WTC11 (cell line): ENCODE data around the gene DSG2. TPM values are rescaled to one million over a fixed set of nuclear protein-coding genes. Genes with fewer than 3 reads are reported as not detected.
"Not testable (repeated sequence)": the region's sequence is repeated elsewhere in the genome, so short reads cannot be mapped to it uniquely, and the experiment has no call there.

ENCODE experiments used
- ATAC-seq: fragments of 200-7000 bp; cut with Tn5 transposase; 2 replicates; pipeline ENCODE4 v1.10.0; 2021; ENCODE audit warnings: mild to moderate bottlenecking, moderate library complexity
- CTCF ChIA-PET: fragments of 300-600 bp; sonication (Branson Sonifier 250); formaldehyde crosslinking; loops from one replicate; lab custom pipeline; 2021; ENCODE audit warnings: antibody characterized with exemption; lab: Charles Lee
- POLR2A ChIA-PET: fragments of 350-600 bp; sonication (Branson Sonifier 250); formaldehyde crosslinking; loops from one replicate; lab custom pipeline; 2021; ENCODE audit warnings: antibody characterized with exemption; lab: Charles Lee
- DNase-seq: peaks from one replicate; pipeline ENCODE4 v3.0.0; 2021; ENCODE audit warnings: low spot score
- H3K27ac Mint-ChIP-seq: 2 replicates; pipeline ENCODE4 v1.8.0; 2021; ENCODE audit warnings: mixed read lengths
- H3K27me3 Mint-ChIP-seq: 2 replicates; pipeline ENCODE4 v1.8.0; 2021; ENCODE audit warnings: low read depth, mild to moderate bottlenecking, moderate library complexity, mixed read lengths
- H3K36me3 Mint-ChIP-seq: 2 replicates; pipeline ENCODE4 v1.8.0; 2021; ENCODE audit warnings: mixed read lengths
- H3K4me1 Mint-ChIP-seq: 2 replicates; pipeline ENCODE4 v1.8.0; 2022; ENCODE audit warnings: mixed read lengths
- H3K4me3 Mint-ChIP-seq: 2 replicates; pipeline ENCODE4 v1.8.0; 2021; ENCODE audit warnings: mild to moderate bottlenecking, moderate library complexity, mixed read lengths
- H3K9me3 Mint-ChIP-seq: 2 replicates; pipeline ENCODE4 v1.8.0; 2021; ENCODE audit warnings: mixed read lengths
- CREB1 ChIP-seq: sonication (generic); formaldehyde crosslinking; IDR thresholded peaks from 2 replicates; pipeline ENCODE4 v1.8.0; 2023; ENCODE audit warnings: mild to moderate bottlenecking, missing genetic modification reagents
- EMX1 ChIP-seq: fragments of 250-450 bp; sonication (Bioruptor Pico); IDR thresholded peaks from 2 replicates; pipeline ENCODE4 v1.8.0; 2021; ENCODE audit warnings: mild to moderate bottlenecking
- ESRRA ChIP-seq: sonication (generic); formaldehyde crosslinking; IDR thresholded peaks from 2 replicates; pipeline ENCODE4 v1.8.1; 2022; ENCODE audit warnings: mild to moderate bottlenecking, missing genetic modification reagents, borderline replicate concordance
- GABPB1 ChIP-seq: sonication (generic); formaldehyde crosslinking; IDR thresholded peaks from 2 replicates; pipeline ENCODE4 v1.8.1; 2023; ENCODE audit warnings: mild to moderate bottlenecking, missing genetic modification reagents
- GRHL2 ChIP-seq: fragments of 250-450 bp; sonication (Bioruptor Pico); IDR thresholded peaks from 2 replicates; pipeline ENCODE4 v1.8.0; 2022; ENCODE audit warnings: mild to moderate bottlenecking, moderate library complexity; ENCODE audit not compliant: insufficient replicate concordance, severe bottlenecking
- KAT7 ChIP-seq: sonication (generic); formaldehyde crosslinking; IDR thresholded peaks from 2 replicates; pipeline ENCODE4 v1.8.1; 2023; ENCODE audit warnings: missing genetic modification reagents, mild to moderate bottlenecking, borderline replicate concordance
- MXD4 ChIP-seq: fragments of 250-450 bp; sonication (Bioruptor Pico); IDR thresholded peaks from 2 replicates; pipeline ENCODE4 v1.8.0; 2021; ENCODE audit warnings: mild to moderate bottlenecking, moderate library complexity, borderline replicate concordance
- SP1 ChIP-seq: sonication (generic); formaldehyde crosslinking; conservative IDR thresholded peaks from 2 replicates; pipeline ENCODE4 v1.8.1; 2022; ENCODE audit warnings: missing genetic modification reagents
- TEAD4 ChIP-seq: sonication (generic); formaldehyde crosslinking; IDR thresholded peaks from 2 replicates; pipeline ENCODE4 v1.8.0; 2022; ENCODE audit warnings: mild to moderate bottlenecking, missing genetic modification reagents
- ZNF121 ChIP-seq: sonication (generic); formaldehyde crosslinking; IDR thresholded peaks from 2 replicates; pipeline ENCODE4 v1.8.0; 2023; ENCODE audit warnings: missing genetic modification reagents
- total RNA-seq: library from RNA; stranded (reverse); gene quantifications from 3 replicates; pipeline ENCODE4 v1.2.3, GENCODE V29; 2021
- TF ChIP-seq, protein P1 (sequence below): sonication (generic); formaldehyde crosslinking; IDR thresholded peaks from 2 replicates; pipeline ENCODE4 v1.8.1; 2022; ENCODE audit warnings: low read depth, missing genetic modification reagents, borderline replicate concordance
- TF ChIP-seq, protein P2 (sequence below): fragments of 250-450 bp; sonication (Bioruptor Pico); IDR thresholded peaks from 2 replicates; pipeline ENCODE4 v1.9.0; 2021; ENCODE audit warnings: mild to moderate bottlenecking
- TF ChIP-seq, protein P3 (sequence below): sonication (generic); formaldehyde crosslinking; IDR thresholded peaks from 2 replicates; pipeline ENCODE4 v1.8.0; 2022; ENCODE audit warnings: mild to moderate bottlenecking, missing genetic modification reagents
- TF ChIP-seq, protein P4 (sequence below): sonication (generic); formaldehyde crosslinking; IDR thresholded peaks from 2 replicates; pipeline ENCODE4 v1.8.0; 2022; ENCODE audit warnings: mild to moderate bottlenecking, missing genetic modification reagents
- TF ChIP-seq, protein P5 (sequence below): sonication (generic); formaldehyde crosslinking; IDR thresholded peaks from 2 replicates; pipeline ENCODE4 v1.8.0; 2023; ENCODE audit warnings: missing genetic modification reagents, mild to moderate bottlenecking, borderline replicate concordance

Gene DSG2
- total RNA-seq, 1 experiment from 2014 or later, result 113 TPM

DNA sequence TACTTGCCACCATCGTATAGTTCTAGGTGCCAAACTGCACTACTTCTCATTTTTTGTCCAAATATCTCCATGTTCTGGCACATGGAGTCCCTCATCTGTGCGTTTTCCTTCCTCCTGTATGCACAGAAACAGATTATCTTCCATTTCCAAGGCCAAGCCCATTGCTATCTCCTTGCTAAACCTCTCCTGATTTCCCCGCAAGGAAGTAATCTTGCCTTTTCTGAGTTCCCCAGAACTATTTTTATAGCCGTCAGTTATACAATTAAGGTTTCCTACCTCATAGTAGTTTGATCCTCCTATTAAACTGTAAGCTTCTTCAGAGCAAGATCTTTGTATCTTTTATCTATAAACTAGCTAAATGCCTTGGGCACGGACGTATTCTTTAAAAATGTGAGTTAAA, 7.2 kb downstream of the DSG2 start:
- TF ChIP-seq, protein P1, sequence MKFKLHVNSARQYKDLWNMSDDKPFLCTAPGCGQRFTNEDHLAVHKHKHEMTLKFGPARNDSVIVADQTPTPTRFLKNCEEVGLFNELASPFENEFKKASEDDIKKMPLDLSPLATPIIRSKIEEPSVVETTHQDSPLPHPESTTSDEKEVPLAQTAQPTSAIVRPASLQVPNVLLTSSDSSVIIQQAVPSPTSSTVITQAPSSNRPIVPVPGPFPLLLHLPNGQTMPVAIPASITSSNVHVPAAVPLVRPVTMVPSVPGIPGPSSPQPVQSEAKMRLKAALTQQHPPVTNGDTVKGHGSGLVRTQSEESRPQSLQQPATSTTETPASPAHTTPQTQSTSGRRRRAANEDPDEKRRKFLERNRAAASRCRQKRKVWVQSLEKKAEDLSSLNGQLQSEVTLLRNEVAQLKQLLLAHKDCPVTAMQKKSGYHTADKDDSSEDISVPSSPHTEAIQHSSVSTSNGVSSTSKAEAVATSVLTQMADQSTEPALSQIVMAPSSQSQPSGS (CRISPR knock-in tag), result no peak
- no peak for TF ChIP-seq MXD4 (CRISPR knock-in tag)
- TF ChIP-seq, protein P2, sequence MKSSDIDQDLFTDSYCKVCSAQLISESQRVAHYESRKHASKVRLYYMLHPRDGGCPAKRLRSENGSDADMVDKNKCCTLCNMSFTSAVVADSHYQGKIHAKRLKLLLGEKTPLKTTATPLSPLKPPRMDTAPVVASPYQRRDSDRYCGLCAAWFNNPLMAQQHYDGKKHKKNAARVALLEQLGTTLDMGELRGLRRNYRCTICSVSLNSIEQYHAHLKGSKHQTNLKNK (CRISPR knock-in tag), result no peak
- H3K4me1 Mint-ChIP-seq, result peaks cover 14% of the 10 kb centered on the region
- ChIA-PET POLR2A (no interaction called here), CTCF (interaction anchor here (2.3 kb wide), 1 partner anchor 81 kb away, joined by 11 read pairs; no protein-coding TSS in a partner anchor)
- no peak for DNase-seq
- no peak overlapping the region for H3K4me3 Mint-ChIP-seq
- no peak overlapping the region for H3K27ac Mint-ChIP-seq
- peaks cover 10% of the 10 kb centered on the region for H3K9me3 Mint-ChIP-seq
- peaks cover 16% of the 10 kb centered on the region for H3K36me3 Mint-ChIP-seq
- ATAC-seq, result no peak
- no peaks in the 10 kb centered on the region for H3K27me3 Mint-ChIP-seq

DNA sequence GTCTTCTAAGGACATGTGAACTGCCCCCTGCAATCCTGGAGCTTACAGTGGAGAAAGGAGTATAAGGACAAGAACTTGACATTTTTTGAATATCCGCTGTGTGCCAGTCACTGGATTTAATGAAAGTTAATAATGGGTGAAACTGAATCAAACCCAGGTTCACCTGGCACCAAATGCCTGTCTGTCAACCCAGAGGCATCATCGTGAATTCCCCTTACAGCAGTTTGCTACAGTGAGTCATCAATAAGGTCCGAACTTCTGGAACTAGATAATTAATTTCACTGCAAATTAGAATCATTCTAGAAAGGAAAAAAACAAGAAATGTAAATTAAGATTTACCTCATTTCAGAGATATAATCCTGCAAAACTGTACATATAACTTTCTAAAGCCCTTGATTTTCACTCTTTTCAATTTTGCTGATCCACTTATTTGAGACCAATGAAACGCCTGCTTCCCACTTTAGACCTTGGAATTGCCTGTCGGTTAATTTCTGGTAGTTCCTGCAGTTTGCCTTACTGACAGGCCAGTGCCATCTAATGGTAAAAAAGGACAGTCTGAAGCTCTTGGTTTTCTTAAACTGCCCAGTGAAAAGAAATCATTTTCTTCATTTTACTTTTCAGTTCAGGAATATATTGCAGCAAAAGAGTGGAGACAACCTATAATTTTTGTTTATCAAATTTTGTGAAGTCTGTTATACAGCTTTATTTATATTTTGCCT, 8.2 kb downstream of the DSG2 start:
- TF ChIP-seq EMX1 (no peak), ESRRA (CRISPR knock-in tag) (no peak), CREB1 (CRISPR knock-in tag) (no peak), ZNF121 (CRISPR knock-in tag) (no peak), GABPB1 (CRISPR knock-in tag) (no peak), TEAD4 (CRISPR knock-in tag) (no peak)
- TF ChIP-seq, protein P2 (CRISPR knock-in tag), result no peak
- TF ChIP-seq, protein P3, sequence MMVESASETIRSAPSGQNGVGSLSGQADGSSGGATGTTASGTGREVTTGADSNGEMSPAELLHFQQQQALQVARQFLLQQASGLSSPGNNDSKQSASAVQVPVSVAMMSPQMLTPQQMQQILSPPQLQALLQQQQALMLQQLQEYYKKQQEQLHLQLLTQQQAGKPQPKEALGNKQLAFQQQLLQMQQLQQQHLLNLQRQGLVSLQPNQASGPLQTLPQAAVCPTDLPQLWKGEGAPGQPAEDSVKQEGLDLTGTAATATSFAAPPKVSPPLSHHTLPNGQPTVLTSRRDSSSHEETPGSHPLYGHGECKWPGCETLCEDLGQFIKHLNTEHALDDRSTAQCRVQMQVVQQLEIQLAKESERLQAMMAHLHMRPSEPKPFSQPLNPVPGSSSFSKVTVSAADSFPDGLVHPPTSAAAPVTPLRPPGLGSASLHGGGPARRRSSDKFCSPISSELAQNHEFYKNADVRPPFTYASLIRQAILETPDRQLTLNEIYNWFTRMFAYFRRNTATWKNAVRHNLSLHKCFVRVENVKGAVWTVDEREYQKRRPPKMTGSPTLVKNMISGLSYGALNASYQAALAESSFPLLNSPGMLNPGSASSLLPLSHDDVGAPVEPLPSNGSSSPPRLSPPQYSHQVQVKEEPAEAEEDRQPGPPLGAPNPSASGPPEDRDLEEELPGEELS, result no peak
- Mint-ChIP-seq H3K36me3 (peaks cover 16% of the 10 kb centered on the region), H3K4me3 (no peak overlapping the region), H3K9me3 (peaks cover 10% of the 10 kb centered on the region), H3K4me1 (peaks cover 7% of the 10 kb centered on the region), H3K27ac (no peak overlapping the region; the same call in 1 of the 2 replicates), H3K27me3 (no peaks in the 10 kb centered on the region)
- ChIA-PET CTCF (interaction anchor here (0.7 to 2.3 kb wide), 2 partner anchors 82 to 188 kb away, joined by 3 to 11 read pairs; no protein-coding TSS in a partner anchor), POLR2A (no interaction called here)
- ATAC-seq, result peak; percentile 51; the same call in 1 of the 2 replicates
- DNase-seq, result no peak

DNA sequence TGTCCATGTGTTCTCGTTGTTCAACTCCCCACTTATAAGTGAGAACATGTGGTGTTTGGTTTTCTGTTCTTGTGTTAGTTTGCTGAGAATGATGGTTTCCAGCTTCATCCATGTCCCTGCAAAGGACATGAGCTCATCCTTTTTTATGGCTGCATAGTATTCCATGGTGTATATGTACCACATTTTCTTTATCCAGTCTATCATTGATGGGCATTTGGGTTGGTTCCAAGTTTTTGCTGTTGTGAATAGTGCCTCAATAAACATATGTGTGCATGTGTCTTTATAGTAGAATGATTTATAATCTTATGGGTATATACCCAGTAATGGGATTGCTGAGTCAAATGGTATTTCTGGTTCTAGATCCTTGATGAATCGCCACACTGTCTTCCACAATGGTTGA, 9.1 kb downstream of the DSG2 start:
- ATAC-seq, H3K4me3 Mint-ChIP-seq, H3K27ac Mint-ChIP-seq, DNase-seq, POLR2A ChIA-PET, H3K27me3 Mint-ChIP-seq, CTCF ChIA-PET: not testable (repeated sequence)
- Mint-ChIP-seq H3K36me3 (peaks cover 16% of the 10 kb centered on the region), H3K4me1 (peaks cover 11% of the 10 kb centered on the region), H3K9me3 (peaks cover 10% of the 10 kb centered on the region)

DNA sequence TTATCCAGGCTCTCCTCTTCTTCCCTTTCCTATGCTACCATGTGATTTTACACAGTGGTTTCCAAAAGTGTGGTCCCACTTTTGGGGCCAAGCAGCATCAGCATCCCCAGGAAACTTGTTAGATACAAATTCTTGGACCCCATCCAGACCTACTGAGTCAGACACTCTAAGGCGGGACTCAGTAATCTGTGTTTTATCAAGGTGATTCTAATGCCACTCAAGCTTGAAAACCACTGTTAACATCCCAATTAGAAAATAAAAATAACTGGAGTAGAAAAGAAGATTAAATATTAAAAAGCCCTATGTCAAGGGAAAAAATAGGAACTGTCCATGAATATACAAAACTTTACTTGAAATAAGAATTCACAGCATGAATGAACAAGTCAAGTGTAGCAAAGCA, 10.8 kb downstream of the DSG2 start:
- DNase-seq, result no peak
- ChIA-PET POLR2A (no interaction called here), CTCF (no interaction called here)
- Mint-ChIP-seq H3K9me3 (peaks cover 10% of the 10 kb centered on the region), H3K4me3 (no peak overlapping the region), H3K36me3 (peaks cover 17% of the 10 kb centered on the region), H3K27ac (no peak overlapping the region), H3K27me3 (no peaks in the 10 kb centered on the region), H3K4me1 (peaks cover 27% of the 10 kb centered on the region)
- ATAC-seq, result no peak
- TF ChIP-seq, protein P4, sequence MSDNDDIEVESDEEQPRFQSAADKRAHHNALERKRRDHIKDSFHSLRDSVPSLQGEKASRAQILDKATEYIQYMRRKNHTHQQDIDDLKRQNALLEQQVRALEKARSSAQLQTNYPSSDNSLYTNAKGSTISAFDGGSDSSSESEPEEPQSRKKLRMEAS (CRISPR knock-in tag), result no peak
- TF ChIP-seq KAT7 (CRISPR knock-in tag), result no peak
- TF ChIP-seq GRHL2, result no peak
- no peak for TF ChIP-seq CREB1 (CRISPR knock-in tag)
- TF ChIP-seq, protein P5, sequence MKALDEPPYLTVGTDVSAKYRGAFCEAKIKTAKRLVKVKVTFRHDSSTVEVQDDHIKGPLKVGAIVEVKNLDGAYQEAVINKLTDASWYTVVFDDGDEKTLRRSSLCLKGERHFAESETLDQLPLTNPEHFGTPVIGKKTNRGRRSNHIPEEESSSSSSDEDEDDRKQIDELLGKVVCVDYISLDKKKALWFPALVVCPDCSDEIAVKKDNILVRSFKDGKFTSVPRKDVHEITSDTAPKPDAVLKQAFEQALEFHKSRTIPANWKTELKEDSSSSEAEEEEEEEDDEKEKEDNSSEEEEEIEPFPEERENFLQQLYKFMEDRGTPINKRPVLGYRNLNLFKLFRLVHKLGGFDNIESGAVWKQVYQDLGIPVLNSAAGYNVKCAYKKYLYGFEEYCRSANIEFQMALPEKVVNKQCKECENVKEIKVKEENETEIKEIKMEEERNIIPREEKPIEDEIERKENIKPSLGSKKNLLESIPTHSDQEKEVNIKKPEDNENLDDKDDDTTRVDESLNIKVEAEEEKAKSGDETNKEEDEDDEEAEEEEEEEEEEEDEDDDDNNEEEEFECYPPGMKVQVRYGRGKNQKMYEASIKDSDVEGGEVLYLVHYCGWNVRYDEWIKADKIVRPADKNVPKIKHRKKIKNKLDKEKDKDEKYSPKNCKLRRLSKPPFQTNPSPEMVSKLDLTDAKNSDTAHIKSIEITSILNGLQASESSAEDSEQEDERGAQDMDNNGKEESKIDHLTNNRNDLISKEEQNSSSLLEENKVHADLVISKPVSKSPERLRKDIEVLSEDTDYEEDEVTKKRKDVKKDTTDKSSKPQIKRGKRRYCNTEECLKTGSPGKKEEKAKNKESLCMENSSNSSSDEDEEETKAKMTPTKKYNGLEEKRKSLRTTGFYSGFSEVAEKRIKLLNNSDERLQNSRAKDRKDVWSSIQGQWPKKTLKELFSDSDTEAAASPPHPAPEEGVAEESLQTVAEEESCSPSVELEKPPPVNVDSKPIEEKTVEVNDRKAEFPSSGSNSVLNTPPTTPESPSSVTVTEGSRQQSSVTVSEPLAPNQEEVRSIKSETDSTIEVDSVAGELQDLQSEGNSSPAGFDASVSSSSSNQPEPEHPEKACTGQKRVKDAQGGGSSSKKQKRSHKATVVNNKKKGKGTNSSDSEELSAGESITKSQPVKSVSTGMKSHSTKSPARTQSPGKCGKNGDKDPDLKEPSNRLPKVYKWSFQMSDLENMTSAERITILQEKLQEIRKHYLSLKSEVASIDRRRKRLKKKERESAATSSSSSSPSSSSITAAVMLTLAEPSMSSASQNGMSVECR (CRISPR knock-in tag), result no peak
- TF ChIP-seq SP1 (CRISPR knock-in tag), result no peak
